A549 (cell line): ENCODE results near the gene POLH. TPM values are rescaled to one million over a fixed set of nuclear protein-coding genes. Genes with fewer than 3 reads are reported as not detected.

ENCODE experiments used
- ATAC-seq, 2 experiments: fragments of 200-7000 bp in 1 of 2; fragments of >200 bp in 1 of 2; cut with Nextera tagmentation in 1 of 2; cut with Tn5 transposase in 1 of 2; 3 replicates each; pipeline versions ENCODE4 v1.8.0 to v1.9.1; 2018 to 2020; ENCODE audit warnings: mild to moderate bottlenecking in 1 of 2, moderate library complexity in 1 of 2
- CTCF ChIA-PET: fragments of 300-600 bp; sonication (Branson Sonifier 250); formaldehyde crosslinking; extraction: SDS; loops from one replicate; lab custom pipeline; 2021; ENCODE audit warnings: antibody characterized with exemption, inconsistent platforms; lab: Yijun Ruan, JAX
- POLR2A ChIA-PET: fragments of 350-600 bp; formaldehyde crosslinking; extraction: SDS; loops from one replicate; lab custom pipeline; 2021; ENCODE audit warnings: antibody characterized with exemption, inconsistent platforms; lab: Yijun Ruan, JAX
- DNase-seq, 2 experiments: peaks; one replicate each; pipeline versions ENCODE4 v3.0.0 to v3.0.0-alpha.2; 2011 to 2016; ENCODE audit warnings: low read depth in 1 of 2, low spot score in 1 of 2
- FAIRE-seq: peaks from 2 replicates; lab custom pipeline; 2011; peaks lifted over from hg19 to GRCh38; lab: Jason Lieb, UNC
- H3K27ac ChIP-seq, 2 experiments: fragments of >200 bp; sonication (Bioruptor Twin); formaldehyde crosslinking; 3 replicates each; pipeline ENCODE4 v1.5.1; 2016 to 2017
- H3K4me1 ChIP-seq: fragments of >200 bp; sonication (Bioruptor Twin); formaldehyde crosslinking; 3 replicates; pipeline ENCODE4 v1.6.1; 2016
- H3K4me2 ChIP-seq: fragments of >200 bp; sonication (Bioruptor Twin); formaldehyde crosslinking; 3 replicates; pipeline ENCODE4 v1.6.1; 2016
- H3K4me3 ChIP-seq: fragments of >200 bp; sonication (Bioruptor Twin); formaldehyde crosslinking; 3 replicates; pipeline ENCODE4 v1.5.1; 2016
- H3K9me3 ChIP-seq: fragments of >200 bp; sonication (Bioruptor Twin); formaldehyde crosslinking; 3 replicates; pipeline ENCODE4 v1.6.1; 2016
- CBX8 ChIP-seq: fragments of 200-600 bp; sonication (generic); IDR thresholded peaks from 2 replicates; pipeline ENCODE4 v1.6.1; 2016
- CEBPB ChIP-seq, 2 experiments: fragments of >200 bp in 1 of 2; sonication (Bioruptor Twin) in 1 of 2; formaldehyde crosslinking in 1 of 2; IDR thresholded peaks; 2 replicates each; pipeline ENCODE4 v1.6.1; 2012 to 2016
- EHF ChIP-seq: fragments of 250-450 bp; sonication (Bioruptor Pico); IDR thresholded peaks from 2 replicates; pipeline ENCODE4 v1.5.0; 2020; ENCODE audit warnings: mild to moderate bottlenecking
- EHMT2 ChIP-seq: fragments of 200-600 bp; sonication (generic); IDR thresholded peaks from 2 replicates; pipeline ENCODE4 v1.6.1; 2016; ENCODE audit warnings: antibody characterized with exemption, low read depth, mild to moderate bottlenecking, moderate library complexity
- ELK1 ChIP-seq: fragments of 150-350 bp; IDR thresholded peaks from 2 replicates; pipeline ENCODE4 v1.6.1; 2014; ENCODE audit warnings: low read depth, mild to moderate bottlenecking, low read length
- FOXS1 ChIP-seq: fragments of 250-450 bp; sonication (Bioruptor Pico); IDR thresholded peaks from 2 replicates; pipeline ENCODE4 v1.5.0; 2020; ENCODE audit warnings: mild to moderate bottlenecking, moderate library complexity
- HEYL ChIP-seq: fragments of 250-450 bp; sonication (Bioruptor Pico); IDR thresholded peaks from 2 replicates; pipeline ENCODE4 v1.8.0; 2021; ENCODE audit warnings: mild to moderate bottlenecking, moderate library complexity
- HMGXB4 ChIP-seq: fragments of 250-450 bp; sonication (Bioruptor Pico); IDR thresholded peaks from 2 replicates; pipeline ENCODE4 v1.5.0; 2021; ENCODE audit warnings: mild to moderate bottlenecking, moderate library complexity, borderline replicate concordance
- JUN ChIP-seq, 2 experiments: fragments of >200 bp; sonication (Bioruptor Twin); formaldehyde crosslinking; IDR thresholded peaks; 2 replicates in 1 of 2; 3 replicates in 1 of 2; pipeline ENCODE4 v1.6.1; 2016 to 2017
- KDM1A ChIP-seq: fragments of 200-600 bp; sonication (generic); IDR thresholded peaks from 2 replicates; pipeline ENCODE4 v1.6.1; 2016; ENCODE audit warnings: low read depth, mild to moderate bottlenecking
- MAZ ChIP-seq: fragments of 150-350 bp; IDR thresholded peaks from 2 replicates; pipeline ENCODE4 v1.6.1; 2014; ENCODE audit warnings: antibody characterized with exemption, low read depth, low read length, borderline replicate concordance
- MYC ChIP-seq: IDR thresholded peaks from 2 replicates; pipeline ENCODE4 v1.6.1; 2012; ENCODE audit warnings: mild to moderate bottlenecking, inconsistent platforms, low read length, improper control_type of control experiment, borderline replicate concordance
- NFE2L2 ChIP-seq: fragments of 150-350 bp; conservative IDR thresholded peaks from 2 replicates; pipeline ENCODE4 v1.6.1; 2014; ENCODE audit warnings: low read length
- NR3C1 ChIP-seq: fragments of >200 bp; sonication (Bioruptor Twin); formaldehyde crosslinking; IDR thresholded peaks from 3 replicates; pipeline ENCODE4 v1.6.1; 2017
- POLR2AphosphoS2 ChIP-seq: conservative IDR thresholded peaks from 2 replicates; pipeline ENCODE4 v1.6.1; 2012; ENCODE audit warnings: low read length, improper control_type of control experiment, inconsistent platforms
- RAD21 ChIP-seq, 2 experiments: fragments of >200 bp in 1 of 2; sonication (Bioruptor Twin) in 1 of 2; formaldehyde crosslinking in 1 of 2; IDR thresholded peaks in 1 of 2; conservative IDR thresholded peaks in 1 of 2; 2 replicates in 1 of 2; 3 replicates in 1 of 2; pipeline ENCODE4 v1.6.1; 2012 to 2018; ENCODE audit warnings: inconsistent platforms in 1 of 2
- RNF2 ChIP-seq: fragments of 200-600 bp; sonication (generic); IDR thresholded peaks from 2 replicates; pipeline ENCODE4 v1.6.1; 2016; ENCODE audit warnings: low read depth, mild to moderate bottlenecking, antibody characterized with exemption, moderate library complexity, borderline replicate concordance
- SMC3 ChIP-seq: fragments of >200 bp; sonication (Bioruptor Twin); formaldehyde crosslinking; IDR thresholded peaks from 3 replicates; pipeline ENCODE4 v1.6.1; 2018; ENCODE audit warnings: inconsistent platforms
- TP53 ChIP-seq: fragments of 250-450 bp; sonication (Bioruptor Pico); IDR thresholded peaks from 2 replicates; pipeline ENCODE4 v1.5.0; 2021; ENCODE audit warnings: mild to moderate bottlenecking, moderate library complexity
- USF2 ChIP-seq: fragments of 450-650 bp; IDR thresholded peaks from 2 replicates; pipeline ENCODE4 v1.6.1; 2014; ENCODE audit warnings: antibody characterized with exemption
- ZC3H11A ChIP-seq: fragments of 450-650 bp; IDR thresholded peaks from 2 replicates; pipeline ENCODE4 v1.6.1; 2014; ENCODE audit warnings: antibody characterized with exemption, mild to moderate bottlenecking
- ZSCAN20 ChIP-seq: fragments of 250-450 bp; sonication (Bioruptor Pico); IDR thresholded peaks from 2 replicates; pipeline ENCODE4 v1.8.0; 2022; ENCODE audit warnings: mild to moderate bottlenecking, moderate library complexity
- WGBS: methylation state at CpG from one replicate; pipeline ENCODE4 v1.1.6; 2017; ENCODE audit errors: missing lambda C conversion rate; 5-methylcytosine and 5-hydroxymethylcytosine counted together
- polyA plus RNA-seq, 4 experiments: library from polyadenylated mRNA; depleted of rRNA in 3 of 4; stranded (reverse); fragments of >200 nt; fragmentation: RNase III in 1 of 4; extraction: RNeasy Plus Mini Kit Qiagen cat#74134 plus additional on column Dnase treatment in 1 of 4; gene quantifications; 2 replicates in 3 of 4; 3 replicates in 1 of 4; pipeline ENCODE4 v1.2.3, GENCODE V29; 2011 to 2017
- TF ChIP-seq, protein P1 (sequence below): fragments of >200 bp; sonication (Bioruptor Twin); formaldehyde crosslinking; IDR thresholded peaks from 3 replicates; pipeline ENCODE4 v1.6.1; 2016
- TF ChIP-seq, protein P2 (sequence below): fragments of >200 bp; sonication (Bioruptor Twin); formaldehyde crosslinking; IDR thresholded peaks from 2 replicates; pipeline ENCODE4 v1.6.1; 2016

The POLH gene
- polyA plus RNA-seq, 2 of the 4 experiments (the other 2 are of a cell fraction), result 7.0 to 14.4 TPM

GRCh38 chr6:43600595-43600994 is 24.6 kb downstream of the POLH start:
- FAIRE-seq (no peak), DNase-seq (no peak), ATAC-seq (no peak)
- H3K27ac ChIP-seq, result no peak overlapping the region
- CTCF ChIA-PET, result interaction anchor here (0.7 to 1.0 kb wide), 2 partner anchors 25 to 624 kb away, joined by 3 to 4 read pairs; partner anchors contain the start of gene XPO5
- TF ChIP-seq CEBPB (IDR thresholded peaks at IDR 0.05) (0 out of 4 replicates have a peak, but pooled peaks of 1 of the 2 experiments have one; percentile 11), RNF2 (no peak)
- 91% methylated on average over 2 of the region's 2 CpGs for WGBS
- no peak overlapping the region for H3K4me2 ChIP-seq
- no peak overlapping the region for H3K4me3 ChIP-seq
- H3K4me1 ChIP-seq, result no peaks in the 10 kb centered on the region; the same call in 2 of the 3 replicates
- H3K9me3 ChIP-seq, result no peaks in the 10 kb centered on the region
- POLR2A ChIA-PET, result no interaction called here

- Histone ChIP-seq H3K9me3 (no peaks in the 10 kb centered on the region), H3K27ac (no peak overlapping the region), H3K4me1 (no peaks in the 10 kb centered on the region; the same call in 2 of the 3 replicates), H3K4me3 (no peak overlapping the region), H3K4me2 (no peak overlapping the region)
- TF ChIP-seq NFE2L2, result no peak
- TF ChIP-seq SMC3, result no peak
- no peak for TF ChIP-seq EHF (CRISPR knock-in tag)
- TF ChIP-seq TP53, result no peak
- TF ChIP-seq HMGXB4 (CRISPR knock-in tag), result no peak
- TF ChIP-seq ELK1, result no peak
- no peak for TF ChIP-seq ZC3H11A
- DNase-seq, result no peak
- 95% methylated on average over 2 of the region's 2 CpGs for WGBS
- ChIA-PET POLR2A (interaction anchor here (0.9 kb wide), 1 partner anchor 10 kb away, joined by 3 read pairs; no protein-coding TSS in a partner anchor), CTCF (interaction anchor here (5.6 kb wide), 1 partner anchor 10 kb away, joined by 45 read pairs; no protein-coding TSS in a partner anchor)
- FAIRE-seq, result no peak
- ATAC-seq, result no peak
Observed at GRCh38 chr6:43604174-43604573, 28.2 kb downstream of the POLH start.

DNA sequence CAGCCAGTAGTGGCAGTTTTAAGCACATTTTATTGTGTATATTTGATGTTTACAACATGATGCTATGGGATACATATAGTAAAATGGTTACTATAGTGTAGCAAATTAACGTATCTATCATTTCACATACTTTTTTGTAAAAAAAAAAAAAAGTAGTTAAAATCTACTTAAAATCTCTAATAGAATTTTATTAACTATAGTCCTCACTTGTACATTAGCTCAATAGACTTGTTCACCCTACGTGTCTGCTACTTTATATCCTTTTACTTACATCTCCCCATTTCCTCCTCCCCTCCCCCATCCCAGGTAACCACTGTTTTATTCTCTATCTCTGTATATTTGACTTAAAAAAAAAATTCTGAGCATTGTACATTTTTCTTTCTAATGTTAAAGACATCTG is 30.0 kb downstream of the POLH start:
- CTCF ChIA-PET, result interaction anchor here (0.7 to 5.6 kb wide), 3 partner anchors 10 to 14 kb away, joined by 4 to 45 read pairs (median 4); no protein-coding TSS in a partner anchor

More for the DNA sequence above, 30.0 kb downstream of the POLH start:
- H3K4me3 ChIP-seq, result no peak overlapping the region
- ATAC-seq (no peak), DNase-seq (no peak), FAIRE-seq (no peak)
- 88% methylated on average over 2 of the region's 2 CpGs for WGBS
- POLR2A ChIA-PET, result no interaction called here
- no peaks in the 10 kb centered on the region for H3K9me3 ChIP-seq
- H3K4me1 ChIP-seq, result no peaks in the 10 kb centered on the region; the same call in 2 of the 3 replicates
- no peak overlapping the region for H3K27ac ChIP-seq
- no peak overlapping the region for H3K4me2 ChIP-seq
- TF ChIP-seq HEYL (CRISPR knock-in tag) (no peak), MYC (no peak), NR3C1 (no peak), RAD21 (conservative IDR thresholded peaks at IDR 0.05 in 1 of 2, IDR thresholded peaks at IDR 0.05 in 1 of 2) (no peak), MAZ (no peak), ZSCAN20 (CRISPR knock-in tag) (no peak), CBX8 (no peak), CEBPB (IDR thresholded peaks at IDR 0.05) (no peak), KDM1A (no peak), POLR2AphosphoS2 (no peak), JUN (IDR thresholded peaks at IDR 0.05) (no peak), SMC3 (no peak), FOXS1 (CRISPR knock-in tag) (no peak), USF2 (no peak), EHF (CRISPR knock-in tag) (no peak), EHMT2 (no peak)
- TF ChIP-seq, protein P1, sequence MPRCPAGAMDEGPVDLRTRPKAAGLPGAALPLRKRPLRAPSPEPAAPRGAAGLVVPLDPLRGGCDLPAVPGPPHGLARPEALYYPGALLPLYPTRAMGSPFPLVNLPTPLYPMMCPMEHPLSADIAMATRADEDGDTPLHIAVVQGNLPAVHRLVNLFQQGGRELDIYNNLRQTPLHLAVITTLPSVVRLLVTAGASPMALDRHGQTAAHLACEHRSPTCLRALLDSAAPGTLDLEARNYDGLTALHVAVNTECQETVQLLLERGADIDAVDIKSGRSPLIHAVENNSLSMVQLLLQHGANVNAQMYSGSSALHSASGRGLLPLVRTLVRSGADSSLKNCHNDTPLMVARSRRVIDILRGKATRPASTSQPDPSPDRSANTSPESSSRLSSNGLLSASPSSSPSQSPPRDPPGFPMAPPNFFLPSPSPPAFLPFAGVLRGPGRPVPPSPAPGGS, result no peak
- TF ChIP-seq, protein P2, sequence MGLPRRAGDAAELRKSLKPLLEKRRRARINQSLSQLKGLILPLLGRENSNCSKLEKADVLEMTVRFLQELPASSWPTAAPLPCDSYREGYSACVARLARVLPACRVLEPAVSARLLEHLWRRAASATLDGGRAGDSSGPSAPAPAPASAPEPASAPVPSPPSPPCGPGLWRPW, result no peak
